ENCODE data around the gene AICDA.

DNA sequence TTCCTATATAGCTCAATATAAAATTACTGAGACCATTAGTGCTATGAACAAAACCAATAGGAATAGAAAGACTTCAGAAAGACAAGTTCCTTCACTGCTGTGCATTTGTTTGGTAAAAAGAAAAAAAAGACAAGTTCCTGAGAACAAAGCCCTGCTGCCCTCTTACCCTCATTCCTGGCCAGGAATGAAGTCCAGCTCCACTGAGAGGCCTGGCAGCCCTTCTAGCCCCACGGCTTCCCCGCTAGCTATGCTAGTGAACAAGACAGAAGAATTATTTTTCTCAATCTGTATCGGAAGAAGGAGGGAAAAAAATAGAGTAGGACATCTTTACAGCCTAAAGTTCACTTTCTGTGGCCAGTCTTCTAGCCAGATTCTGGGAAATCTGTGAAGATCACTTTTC, 48.4 kb upstream of the AICDA start:
- TF ChIP-seq, protein P1, sequence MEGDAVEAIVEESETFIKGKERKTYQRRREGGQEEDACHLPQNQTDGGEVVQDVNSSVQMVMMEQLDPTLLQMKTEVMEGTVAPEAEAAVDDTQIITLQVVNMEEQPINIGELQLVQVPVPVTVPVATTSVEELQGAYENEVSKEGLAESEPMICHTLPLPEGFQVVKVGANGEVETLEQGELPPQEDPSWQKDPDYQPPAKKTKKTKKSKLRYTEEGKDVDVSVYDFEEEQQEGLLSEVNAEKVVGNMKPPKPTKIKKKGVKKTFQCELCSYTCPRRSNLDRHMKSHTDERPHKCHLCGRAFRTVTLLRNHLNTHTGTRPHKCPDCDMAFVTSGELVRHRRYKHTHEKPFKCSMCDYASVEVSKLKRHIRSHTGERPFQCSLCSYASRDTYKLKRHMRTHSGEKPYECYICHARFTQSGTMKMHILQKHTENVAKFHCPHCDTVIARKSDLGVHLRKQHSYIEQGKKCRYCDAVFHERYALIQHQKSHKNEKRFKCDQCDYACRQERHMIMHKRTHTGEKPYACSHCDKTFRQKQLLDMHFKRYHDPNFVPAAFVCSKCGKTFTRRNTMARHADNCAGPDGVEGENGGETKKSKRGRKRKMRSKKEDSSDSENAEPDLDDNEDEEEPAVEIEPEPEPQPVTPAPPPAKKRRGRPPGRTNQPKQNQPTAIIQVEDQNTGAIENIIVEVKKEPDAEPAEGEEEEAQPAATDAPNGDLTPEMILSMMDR (IDR thresholded peaks at IDR 0.05), result no peak
- TF ChIP-seq POLR2A (IDR thresholded peaks at IDR 0.05), result no peak
